ENCODE measurements around the gene ADGRA1. TPM values are rescaled to one million over a fixed set of nuclear protein-coding genes. Genes with fewer than 3 reads are reported as not detected.

Gene ADGRA1
- total and polyA plus RNA-seq, 10 of the 15 experiments (the other 5 are each of a cell fraction or from before 2014, with no cell fraction given): not detected

- no peak for TF ChIP-seq ZNF592 (IDR thresholded peaks at IDR 0.05)
Measured at GRCh38 chr10:133167693-133168616, 80.2 kb downstream of the ADGRA1 start (continued).

GRCh38 chr10:133168617-133169031, 80.9 kb downstream of the ADGRA1 start:
- no peak for TF ChIP-seq BACH1 (IDR thresholded peaks at IDR 0.05; ENCODE audit: borderline replicate concordance)
- no peak for TF ChIP-seq TAF1 (IDR thresholded peaks at IDR 0.05; ENCODE audit: borderline replicate concordance, low read depth, low read length)
- no peaks in the 10 kb centered on the region for H3K27me3 ChIP-seq (replicated peaks in 1 of 2; ENCODE audit: control insufficient read depth in 2 of 2, insufficient read depth in 2 of 2, low read length in 1 of 2)
- SMC1A ChIA-PET (ENCODE audit: uncharacterized antibody, unreplicated experiment): no interaction called here
- H3K9me3 ChIP-seq (replicated peaks; ENCODE audit: control insufficient read depth, insufficient read depth, low read length): no peaks in the 10 kb centered on the region; the same call in 2 of the 3 replicates
- POLR2A ChIA-PET: no interaction called here
- no peak overlapping the region for H3K27ac ChIP-seq (ENCODE audit: control insufficient read depth, insufficient read depth)
- BruUV-seq (replicated peaks): no TSS peak
- H3K4me1 ChIP-seq (ENCODE audit: control insufficient read depth, insufficient read depth, low read length): no peaks in the 10 kb centered on the region
- FAIRE-seq: no peak
- WGBS (ENCODE audit: insufficient coverage, insufficient replicate concordance, low lambda C conversion rate, missing lambda C conversion rate): 32% methylated on average over 13 of the region's 14 CpGs
- RAD21 ChIA-PET (ENCODE audit: unreplicated experiment): no interaction called here
- H3K9ac ChIP-seq (ENCODE audit: control insufficient read depth, insufficient read depth, low read length): no peak overlapping the region
- CTCF ChIA-PET: no interaction called here
- no peaks in the 10 kb centered on the region for H3K79me2 ChIP-seq (ENCODE audit: control insufficient read depth, insufficient read depth, low read length)
- no peak overlapping the region for H2AFZ ChIP-seq (ENCODE audit: control insufficient read depth, low read depth, low read length)
- DNase-seq (ENCODE audit: low read depth, low spot score): no peak
- H3K4me2 ChIP-seq (ENCODE audit: control insufficient read depth, insufficient read depth): no peak overlapping the region
- ATAC-seq: no peak
- intact Hi-C loops (cut with micrococcal nuclease; ENCODE audit: unreplicated experiment) (no loop called here), in situ Hi-C loops (cut with MboI) (no loop called here)
- H3K4me3 ChIP-seq: no peak overlapping the region
- no peaks in the 10 kb centered on the region for H3K36me3 ChIP-seq (ENCODE audit: control insufficient read depth in 2 of 2, insufficient read depth in 2 of 2, low read length in 1 of 2)
- no peaks in the 10 kb centered on the region for H4K20me1 ChIP-seq (ENCODE audit: control insufficient read depth, insufficient read depth)
